22Rv1 (cell line): Measurements from ENCODE around the gene DTNBP1.

Experiments
- ZFX ChIP-seq: fragments of 450-650 bp; IDR thresholded peaks from 2 replicates; pipeline ENCODE4 v1.6.1; 2017; ENCODE audit warnings: antibody characterized with exemption, borderline replicate concordance
- TF ChIP-seq, protein P1 (sequence below): fragments of 450-650 bp; IDR thresholded peaks from 2 replicates; pipeline ENCODE4 v1.5.1; 2017; ENCODE audit warnings: mild to moderate bottlenecking

GRCh38 chr6:15598273-15598798 lies 64.5 kb downstream of the DTNBP1 start:
- TF ChIP-seq ZFX = no peak
- TF ChIP-seq, protein P1, sequence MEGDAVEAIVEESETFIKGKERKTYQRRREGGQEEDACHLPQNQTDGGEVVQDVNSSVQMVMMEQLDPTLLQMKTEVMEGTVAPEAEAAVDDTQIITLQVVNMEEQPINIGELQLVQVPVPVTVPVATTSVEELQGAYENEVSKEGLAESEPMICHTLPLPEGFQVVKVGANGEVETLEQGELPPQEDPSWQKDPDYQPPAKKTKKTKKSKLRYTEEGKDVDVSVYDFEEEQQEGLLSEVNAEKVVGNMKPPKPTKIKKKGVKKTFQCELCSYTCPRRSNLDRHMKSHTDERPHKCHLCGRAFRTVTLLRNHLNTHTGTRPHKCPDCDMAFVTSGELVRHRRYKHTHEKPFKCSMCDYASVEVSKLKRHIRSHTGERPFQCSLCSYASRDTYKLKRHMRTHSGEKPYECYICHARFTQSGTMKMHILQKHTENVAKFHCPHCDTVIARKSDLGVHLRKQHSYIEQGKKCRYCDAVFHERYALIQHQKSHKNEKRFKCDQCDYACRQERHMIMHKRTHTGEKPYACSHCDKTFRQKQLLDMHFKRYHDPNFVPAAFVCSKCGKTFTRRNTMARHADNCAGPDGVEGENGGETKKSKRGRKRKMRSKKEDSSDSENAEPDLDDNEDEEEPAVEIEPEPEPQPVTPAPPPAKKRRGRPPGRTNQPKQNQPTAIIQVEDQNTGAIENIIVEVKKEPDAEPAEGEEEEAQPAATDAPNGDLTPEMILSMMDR = no peak
